Measurements from ENCODE around the gene FAM72D.
"Not testable (repeated sequence)": the region's sequence is repeated elsewhere in the genome, so short reads cannot be mapped to it uniquely, and the experiment has no call there.

The FAM72D gene

DNA sequence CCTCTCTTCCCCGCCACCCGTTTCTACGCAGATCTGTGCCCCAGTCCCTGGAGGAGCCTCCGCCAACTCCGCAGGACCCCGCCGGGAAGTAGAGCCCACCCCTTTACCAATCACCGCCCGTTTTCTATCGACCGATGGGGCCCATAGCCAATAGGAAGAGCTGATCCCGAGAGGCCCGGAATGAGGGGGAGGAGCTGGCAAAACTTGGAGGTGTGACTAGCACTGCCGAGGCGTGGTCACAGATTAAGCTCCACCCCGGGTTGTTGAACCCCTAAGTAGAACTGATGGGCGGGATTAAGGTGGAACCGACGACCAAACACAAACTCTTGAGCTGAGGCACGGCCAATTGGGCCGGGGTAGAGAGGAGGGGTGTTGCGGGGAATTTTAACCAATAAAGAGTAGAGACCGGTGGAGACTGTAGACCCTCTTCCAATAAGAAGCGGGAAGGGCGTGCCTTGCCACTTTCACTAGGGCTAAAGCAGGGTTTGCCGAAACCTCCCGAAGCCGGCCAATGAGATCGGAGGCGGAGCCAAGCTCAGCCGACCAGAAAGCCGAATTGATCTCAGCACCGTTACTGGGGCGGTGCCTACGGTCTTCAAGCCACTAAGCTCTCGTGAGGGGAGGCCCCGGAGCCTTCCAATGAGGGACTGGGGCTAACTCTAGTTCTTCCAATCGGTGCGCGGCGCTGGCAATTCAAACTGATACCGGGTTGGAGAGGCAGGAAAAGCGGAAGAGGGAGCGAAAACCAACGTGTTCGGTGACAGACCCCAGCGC lies at the start of gene FAM72D, which contains the start of gene SRGAP2B:
FAM72D (plus strand) TSS at position 691 of the 774 bp plus-strand sequence. CDS start 874 bp downstream, outside the sequence.
SRGAP2B (minus strand) TSS at position 45 of the 774 bp plus-strand sequence. CDS start 2,427 bp downstream, outside the sequence.
- DNase-seq (ENCODE audit: low spot score): not testable (repeated sequence)

DNA sequence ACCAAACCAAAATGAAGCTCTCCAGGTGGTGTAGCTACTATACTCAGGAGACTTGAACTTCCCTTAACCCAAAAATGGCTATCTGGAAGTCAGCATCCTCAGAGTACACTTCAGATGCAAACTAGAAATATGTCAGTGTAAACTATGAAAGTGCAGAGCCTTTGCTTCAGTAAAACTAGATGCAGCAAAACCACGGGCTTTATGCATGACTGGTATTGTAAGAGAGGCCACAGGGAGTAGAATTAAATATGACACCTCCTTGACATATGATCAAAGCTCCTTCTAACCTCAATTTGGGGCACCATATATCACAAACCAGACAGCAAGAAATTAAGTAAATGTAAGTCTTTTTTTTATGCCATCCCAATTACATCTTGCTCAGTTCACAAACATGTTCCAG lies 48.2 kb upstream of the FAM72D start:
- DNase-seq (ENCODE audit: low spot score): not testable (repeated sequence)

DNA sequence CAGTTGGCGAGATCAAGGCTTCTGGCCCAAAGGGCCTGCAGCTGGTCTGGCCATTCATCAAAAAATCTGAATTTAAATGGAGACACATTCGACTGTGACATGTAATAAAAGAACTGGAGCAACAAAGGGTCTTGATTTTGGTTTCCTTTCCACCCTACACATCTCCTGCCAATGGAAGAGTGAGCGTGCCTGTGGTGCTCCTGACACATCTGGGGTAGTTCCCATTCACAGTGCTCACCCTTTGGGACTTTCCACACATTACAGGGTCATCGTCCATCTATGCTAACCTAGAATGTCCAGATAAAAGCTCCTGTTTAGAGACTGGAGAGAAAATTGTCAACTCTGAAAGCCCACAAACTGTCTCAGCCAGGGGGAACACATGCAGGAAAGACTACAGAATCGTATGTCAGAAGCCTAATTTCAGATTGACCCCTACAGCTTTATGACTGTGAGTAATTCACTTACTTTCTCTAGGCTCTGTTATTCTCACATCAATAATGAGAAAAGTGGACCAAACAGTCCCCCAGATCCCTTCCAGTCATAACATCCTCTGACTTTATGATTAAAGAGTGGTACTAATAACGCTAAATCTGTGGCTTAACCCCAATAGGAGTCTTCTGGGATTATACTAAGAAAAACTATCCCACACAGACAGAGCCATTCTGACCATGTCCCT lies 47.5 kb upstream of the FAM72D start:
- not testable (repeated sequence) for DNase-seq (ENCODE audit: low spot score)

- not testable (repeated sequence) for DNase-seq (ENCODE audit: low spot score)
Measured at GRCh38 chr1:145052019-145052776, 43.6 kb upstream of the FAM72D start.

GRCh38 chr1:145053428-145053827 lies 42.3 kb upstream of the FAM72D start:
- not testable (repeated sequence) for DNase-seq (ENCODE audit: low spot score)

DNA sequence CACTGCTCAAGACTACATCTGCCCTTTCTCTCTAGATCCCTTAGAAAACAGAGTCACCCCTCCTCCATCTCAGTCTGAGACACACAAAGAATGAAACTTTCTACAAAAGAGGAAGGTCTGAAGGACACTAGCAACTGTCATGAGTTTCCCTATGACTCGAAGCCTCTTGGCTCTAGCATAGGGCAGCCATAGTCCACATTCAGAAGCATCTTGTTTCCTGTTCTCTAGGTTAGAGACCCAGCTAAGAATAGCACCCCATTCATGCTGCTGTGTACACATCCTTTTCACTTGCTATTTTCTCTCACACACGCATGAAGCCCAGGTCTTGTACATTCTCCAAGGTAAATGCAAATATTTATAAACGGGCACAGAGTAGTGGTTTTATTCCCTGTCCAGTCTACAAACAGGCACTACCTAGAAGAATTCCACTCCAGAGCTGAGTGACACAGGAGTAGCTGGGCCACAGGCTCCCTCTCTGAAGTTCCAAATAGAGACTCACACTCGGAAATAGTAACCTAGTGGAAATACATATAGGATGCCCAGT lies 40.5 kb upstream of the FAM72D start:
- DNase-seq (ENCODE audit: low spot score): not testable (repeated sequence)

- DNase-seq (ENCODE audit: low spot score): not testable (repeated sequence)
Measured at GRCh38 chr1:145058184-145058583, 37.6 kb upstream of the FAM72D start.

DNA sequence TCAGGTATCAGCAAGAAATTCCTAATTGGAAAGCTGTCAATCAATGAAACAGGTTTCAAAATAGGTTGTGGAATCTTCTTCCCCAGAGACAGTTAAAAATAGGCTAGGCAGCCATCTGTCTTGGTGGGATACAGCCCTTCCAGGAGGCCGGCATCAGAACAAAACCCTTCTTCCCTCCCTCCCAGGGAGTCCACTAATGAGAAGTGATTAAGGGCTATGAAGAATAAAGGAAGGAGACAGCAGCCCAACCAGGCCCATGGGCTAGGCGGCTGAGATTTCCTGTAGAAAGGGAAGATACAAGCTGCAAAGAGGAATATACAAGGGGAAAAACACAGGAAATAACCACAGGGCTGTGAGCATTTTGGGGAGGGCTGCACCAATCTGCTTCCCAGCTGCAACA lies 32.5 kb upstream of the FAM72D start:
- DNase-seq (ENCODE audit: low spot score): not testable (repeated sequence)

DNA sequence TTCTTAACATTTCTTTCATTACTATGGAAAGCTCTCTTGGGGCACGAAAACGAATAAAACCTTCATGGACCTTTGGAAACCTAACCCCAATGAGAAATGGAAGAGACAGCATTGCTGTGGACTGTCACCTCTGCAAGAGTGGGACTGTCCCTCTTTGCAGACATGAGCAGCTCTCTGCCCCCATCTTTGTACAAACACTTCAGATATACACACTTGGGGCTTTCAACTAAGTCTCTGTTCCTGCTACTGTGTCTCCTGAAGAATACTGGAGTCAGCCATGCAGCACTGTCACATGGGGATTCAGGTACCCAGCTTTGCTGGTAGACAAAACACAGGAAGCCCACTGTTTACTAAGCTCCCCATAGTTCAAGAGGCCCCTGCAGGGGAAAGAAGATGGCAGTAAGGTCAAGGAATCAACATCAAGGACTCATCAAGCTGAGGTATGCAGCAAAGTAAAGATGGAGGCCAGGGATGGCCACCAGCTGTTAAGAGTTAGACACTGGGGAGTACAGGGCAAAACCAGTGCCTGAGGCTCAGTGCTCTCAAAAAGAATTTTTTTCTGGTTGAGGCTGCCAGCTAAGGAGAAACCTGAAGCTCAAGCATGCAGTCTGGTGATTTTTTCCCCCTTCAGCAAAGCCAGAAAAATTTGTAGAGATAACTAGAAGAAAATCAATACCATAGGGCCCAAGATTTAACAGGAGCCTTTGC lies 31.7 kb upstream of the FAM72D start:
- not testable (repeated sequence) for DNase-seq (ENCODE audit: low spot score)

DNA sequence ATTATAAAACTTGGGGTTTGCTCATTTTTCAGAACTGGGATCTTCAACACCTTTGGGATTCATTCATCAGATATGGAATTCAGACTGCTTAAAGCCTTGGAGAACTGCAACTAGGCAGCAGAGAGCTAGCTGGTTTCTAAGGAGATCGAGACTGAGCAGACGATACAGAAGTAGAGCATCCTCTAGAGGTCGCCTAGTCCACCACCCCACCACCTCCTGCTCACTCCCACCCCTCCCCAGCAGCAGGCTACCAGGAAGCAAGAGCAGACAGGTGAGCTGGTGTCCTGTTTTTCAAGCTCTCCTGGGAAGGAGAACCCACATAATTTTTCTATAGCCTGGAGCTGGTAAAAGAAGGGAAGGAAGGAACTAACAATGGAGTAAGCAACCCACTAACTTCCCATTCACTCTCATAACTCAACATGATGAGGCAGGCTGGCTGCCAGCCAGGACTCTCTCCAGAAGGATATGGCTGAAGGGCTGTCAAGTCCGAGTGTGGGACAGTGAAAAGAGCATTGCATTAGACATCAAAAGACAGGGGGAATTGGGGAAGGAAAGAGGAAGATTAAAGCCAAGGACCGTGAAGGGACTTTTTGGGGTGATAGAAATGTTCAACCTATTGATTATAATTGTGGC lies 30.5 kb upstream of the FAM72D start:
- not testable (repeated sequence) for DNase-seq (ENCODE audit: low spot score)

DNA sequence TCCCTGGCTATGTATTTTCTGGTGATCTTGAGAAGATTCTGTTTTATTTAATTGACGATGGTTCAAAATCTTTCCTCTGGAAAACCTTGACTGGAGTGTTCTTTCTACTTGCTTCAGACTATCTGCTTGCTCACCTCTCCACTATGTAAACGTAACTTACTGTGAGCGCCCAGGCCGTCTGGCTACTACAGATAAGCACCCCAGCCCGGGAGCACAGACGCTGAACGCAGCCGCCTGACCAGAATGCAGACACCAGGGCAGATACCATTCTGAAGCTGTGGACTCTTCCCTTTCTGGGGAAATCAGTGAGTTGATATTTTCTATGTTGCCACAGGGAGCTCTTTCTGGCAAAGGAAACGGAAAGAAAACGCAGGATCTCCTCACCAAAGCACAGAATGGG lies 29.3 kb upstream of the FAM72D start:
- not testable (repeated sequence) for DNase-seq (ENCODE audit: low spot score)

GRCh38 chr1:145071569-145071968 lies 24.2 kb upstream of the FAM72D start:
- not testable (repeated sequence) for DNase-seq (ENCODE audit: low spot score)

- DNase-seq (ENCODE audit: low spot score): not testable (repeated sequence)
Measured at GRCh38 chr1:145074021-145074559, 21.7 kb upstream of the FAM72D start.

DNA sequence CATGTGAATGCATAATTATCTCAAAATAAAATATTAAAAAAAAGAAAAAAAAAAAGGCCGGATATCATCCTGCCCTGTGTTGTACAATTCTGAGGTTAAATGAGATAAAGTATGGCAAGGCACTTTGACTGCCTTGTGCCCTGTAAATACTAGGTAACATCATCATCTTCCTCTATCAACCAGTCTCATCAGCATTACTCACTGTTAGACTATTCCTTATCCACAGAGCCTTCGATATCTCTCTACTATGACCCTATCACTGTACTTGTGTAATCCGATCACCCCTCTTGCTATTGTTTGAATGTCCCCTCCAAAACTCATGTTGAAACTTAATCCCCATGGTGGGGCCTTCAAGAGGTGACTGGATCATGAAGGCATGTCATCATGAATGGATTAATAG lies 18.9 kb upstream of the FAM72D start:
- not testable (repeated sequence) for DNase-seq (ENCODE audit: low spot score)

GRCh38 chr1:145077872-145078786 lies 17.6 kb upstream of the FAM72D start:
- not testable (repeated sequence) for DNase-seq (ENCODE audit: low spot score)

GRCh38 chr1:145078787-145079370 lies 16.9 kb upstream of the FAM72D start:
- DNase-seq (ENCODE audit: low spot score): not testable (repeated sequence)

DNA sequence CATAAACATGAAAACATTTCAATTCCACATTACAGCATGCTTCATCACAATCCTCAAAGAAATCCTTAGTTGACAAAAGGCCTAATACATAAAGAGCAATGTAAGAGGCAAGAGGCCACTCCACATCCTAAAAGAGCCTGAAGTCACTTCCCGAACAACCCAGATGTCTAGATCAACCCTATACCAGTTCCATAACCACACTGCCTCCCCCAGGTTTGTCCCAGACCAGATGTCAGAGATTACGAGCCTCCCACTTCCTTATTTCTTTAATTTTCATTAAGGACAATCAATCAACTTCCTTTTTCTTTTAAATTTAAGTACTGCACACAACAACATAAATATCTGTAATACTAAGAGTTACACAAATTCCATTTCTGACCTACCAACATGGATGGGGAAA lies 16.0 kb upstream of the FAM72D start:
- DNase-seq (ENCODE audit: low spot score): not testable (repeated sequence)

- not testable (repeated sequence) for DNase-seq (ENCODE audit: low spot score)
Measured at GRCh38 chr1:145080193-145080592, 15.6 kb upstream of the FAM72D start.

Measured in CD4-positive, alpha-beta T cell treated with Interleukin-15 for 4 hours (primary cell).